ENCODE data around the gene SRSF10.

GRCh38 chr1:23977854-23978191 lies 2.3 kb downstream of the SRSF10 start:
- TF ChIP-seq, protein P1, sequence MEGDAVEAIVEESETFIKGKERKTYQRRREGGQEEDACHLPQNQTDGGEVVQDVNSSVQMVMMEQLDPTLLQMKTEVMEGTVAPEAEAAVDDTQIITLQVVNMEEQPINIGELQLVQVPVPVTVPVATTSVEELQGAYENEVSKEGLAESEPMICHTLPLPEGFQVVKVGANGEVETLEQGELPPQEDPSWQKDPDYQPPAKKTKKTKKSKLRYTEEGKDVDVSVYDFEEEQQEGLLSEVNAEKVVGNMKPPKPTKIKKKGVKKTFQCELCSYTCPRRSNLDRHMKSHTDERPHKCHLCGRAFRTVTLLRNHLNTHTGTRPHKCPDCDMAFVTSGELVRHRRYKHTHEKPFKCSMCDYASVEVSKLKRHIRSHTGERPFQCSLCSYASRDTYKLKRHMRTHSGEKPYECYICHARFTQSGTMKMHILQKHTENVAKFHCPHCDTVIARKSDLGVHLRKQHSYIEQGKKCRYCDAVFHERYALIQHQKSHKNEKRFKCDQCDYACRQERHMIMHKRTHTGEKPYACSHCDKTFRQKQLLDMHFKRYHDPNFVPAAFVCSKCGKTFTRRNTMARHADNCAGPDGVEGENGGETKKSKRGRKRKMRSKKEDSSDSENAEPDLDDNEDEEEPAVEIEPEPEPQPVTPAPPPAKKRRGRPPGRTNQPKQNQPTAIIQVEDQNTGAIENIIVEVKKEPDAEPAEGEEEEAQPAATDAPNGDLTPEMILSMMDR (IDR thresholded peaks at IDR 0.05; ENCODE audit: insufficient read depth, low read length): no peak
- no peak for TF ChIP-seq REST (IDR thresholded peaks at IDR 0.05; ENCODE audit: insufficient replicate concordance, low read depth)
